Calu3 (cell line): ENCODE measurements around the gene MRM1. TPM values are rescaled to one million over a fixed set of nuclear protein-coding genes. Genes with fewer than 3 reads are reported as not detected.

ENCODE experiments used
- BruUV-seq: library from RNA; stranded (reverse); fragments of 400-500 nt; replicated peaks from 2 replicates; lab custom pipeline; 2021; lab: Mats Ljungman, UMichigan
- CTCF ChIA-PET: fragments of 300-600 bp; sonication (Branson Sonifier 250); formaldehyde crosslinking; loops from one replicate; lab custom pipeline; 2022; ENCODE audit warnings: antibody characterized with exemption; lab: Charles Lee
- DNase-seq: peaks from one replicate; pipeline ENCODE4 v3.0.0; 2022
- H3K27ac Mint-ChIP-seq: one replicate; pipeline ENCODE4 v1.8.0; 2022; ENCODE audit warnings: mixed read lengths; ENCODE audit not compliant: unreplicated experiment
- H3K27me3 Mint-ChIP-seq: one replicate; pipeline ENCODE4 v1.8.0; 2022; ENCODE audit warnings: mixed read lengths; ENCODE audit not compliant: unreplicated experiment
- H3K36me3 Mint-ChIP-seq: one replicate; pipeline ENCODE4 v1.8.0; 2022; ENCODE audit warnings: mild to moderate bottlenecking, moderate library complexity, mixed read lengths; ENCODE audit not compliant: insufficient read depth, unreplicated experiment
- H3K4me1 Mint-ChIP-seq: one replicate; pipeline ENCODE4 v1.8.0; 2022; ENCODE audit warnings: mild to moderate bottlenecking, low read depth, mixed read lengths; ENCODE audit not compliant: unreplicated experiment
- H3K4me3 Mint-ChIP-seq: one replicate; pipeline ENCODE4 v1.8.0; 2022; ENCODE audit warnings: mild to moderate bottlenecking, low read depth, moderate library complexity, mixed read lengths; ENCODE audit not compliant: unreplicated experiment
- H3K9me3 Mint-ChIP-seq: one replicate; pipeline ENCODE4 v1.8.0; 2022; ENCODE audit warnings: low read depth, mixed read lengths; ENCODE audit not compliant: unreplicated experiment
- CTCF ChIP-seq: fragments of 200-600 bp; IDR thresholded peaks from one replicate; pipeline ENCODE4 v1.8.0; 2022; ENCODE audit warnings: antibody characterized with exemption; ENCODE audit not compliant: unreplicated experiment
- intact Hi-C: fragments of 100-400 bp; cut with micrococcal nuclease; formaldehyde crosslinking; loops from one replicate; pipeline ENCODE4 v1.10.0; 2022; ENCODE audit not compliant: unreplicated experiment
- total RNA-seq: library from RNA; stranded (reverse); gene quantifications from 2 replicates; pipeline ENCODE4 v1.2.3, GENCODE V29; 2022

Gene MRM1
- total RNA-seq, 1 experiment from 2014 or later: 43.5 TPM

DNA sequence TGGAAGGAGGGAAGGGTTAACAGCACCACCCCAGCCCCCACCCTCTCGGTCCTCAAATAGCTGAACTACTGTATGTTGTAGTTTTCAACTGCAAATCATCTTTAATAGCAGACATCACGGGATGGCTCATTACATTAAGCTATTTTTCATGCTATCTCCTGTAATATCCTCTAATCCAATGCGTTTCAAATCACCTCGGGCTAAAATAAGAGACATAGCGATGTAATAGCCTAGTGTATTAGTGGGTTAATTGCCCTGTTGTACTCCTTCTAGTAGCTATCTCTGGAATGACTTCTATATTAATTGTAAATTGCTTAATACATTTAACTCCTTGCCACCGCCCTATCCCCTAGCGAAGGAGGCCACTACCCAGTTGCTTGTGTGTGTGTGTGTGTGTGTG is 54.3 kb downstream of the MRM1 start:
- Mint-ChIP-seq H3K9me3 (no peaks in the 10 kb centered on the region), H3K27me3 (peaks cover 84% of the 10 kb centered on the region), H3K4me3 (no peak overlapping the region), H3K27ac (no peak overlapping the region), H3K36me3 (no peaks in the 10 kb centered on the region), H3K4me1 (peaks cover 23% of the 10 kb centered on the region)
- no peak for DNase-seq
- CTCF ChIA-PET: interaction anchor here (0.6 to 2.1 kb wide), 12 partner anchors 8 to 1077 kb away, joined by 3 to 7 read pairs (median 4); partner anchors contain the start of genes MRM1 and PEX12
- BruUV-seq: no TSS peak
- TF ChIP-seq CTCF: no peak
- intact Hi-C loops: loop anchor here (10.0 kb wide), 1 partner anchor 129 kb away; no protein-coding TSS in a partner anchor

- CTCF ChIA-PET: interaction anchor here (0.5 to 2.1 kb wide), 4 partner anchors 10 to 54 kb away, joined by 3 to 6 read pairs (median 4); no protein-coding TSS in a partner anchor
- DNase-seq: no peak
- H3K4me3 Mint-ChIP-seq: peak overlapping the region; percentile 35
- no peaks in the 10 kb centered on the region for H3K36me3 Mint-ChIP-seq
- H3K9me3 Mint-ChIP-seq: no peaks in the 10 kb centered on the region
- peaks cover 84% of the 10 kb centered on the region for H3K27me3 Mint-ChIP-seq
- no peak for TF ChIP-seq CTCF
- peaks cover 9% of the 10 kb centered on the region for H3K4me1 Mint-ChIP-seq
- H3K27ac Mint-ChIP-seq: no peak overlapping the region
- intact Hi-C loops: loop anchor here (10.0 kb wide), 1 partner anchor 127 kb away; no protein-coding TSS in a partner anchor
- BruUV-seq: no TSS peak
These were observed 56.0 kb downstream of the MRM1 start for GRCh38 chr17:36657390-36657762.

DNA sequence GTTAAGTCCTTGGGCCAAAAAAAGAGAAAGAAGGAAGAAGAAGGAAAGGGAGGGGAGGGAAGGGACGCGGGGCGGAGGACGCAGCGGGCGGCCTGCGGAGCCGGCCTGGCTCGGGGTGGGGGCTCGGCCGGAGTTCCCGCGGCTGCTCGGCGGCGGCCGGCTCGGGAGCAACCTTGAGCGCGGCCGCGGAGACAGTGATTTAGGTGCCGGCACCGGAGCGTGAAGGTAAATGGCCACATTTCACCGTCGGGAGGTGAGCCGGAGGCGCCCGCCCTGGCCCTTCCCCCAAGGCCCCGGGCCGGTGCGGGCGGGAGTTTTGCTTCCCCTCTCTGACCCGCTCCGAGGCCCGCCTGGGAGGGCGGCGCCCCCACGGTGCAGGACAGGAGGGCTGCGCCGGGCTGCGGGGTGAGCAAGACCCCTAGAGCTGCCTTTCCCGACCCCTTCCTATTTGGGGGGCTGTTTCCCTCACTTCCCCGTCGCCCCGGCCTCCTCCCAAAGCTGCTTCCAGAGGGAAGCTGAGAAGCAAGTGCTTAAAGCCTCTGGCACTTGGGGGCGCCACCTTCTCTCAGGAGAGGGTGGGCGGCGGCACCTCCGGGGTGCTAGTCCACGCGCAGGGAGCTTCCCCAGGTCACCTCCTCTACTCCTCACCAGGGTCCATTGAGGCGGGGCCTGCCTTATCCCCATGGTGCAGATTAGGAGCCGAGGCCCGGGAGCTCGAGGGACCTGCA is 56.5 kb downstream of the MRM1 start:
- CTCF ChIA-PET: interaction anchor here (0.5 to 0.6 kb wide), 3 partner anchors 33 to 1610 kb away, joined by 3 to 4 read pairs (median 4); no protein-coding TSS in a partner anchor
- no peak overlapping the region for H3K27ac Mint-ChIP-seq
- no peaks in the 10 kb centered on the region for H3K36me3 Mint-ChIP-seq
- peaks cover 86% of the 10 kb centered on the region for H3K27me3 Mint-ChIP-seq
- intact Hi-C loops: loop anchor here (10.0 kb wide), 1 partner anchor 127 kb away; no protein-coding TSS in a partner anchor
- H3K4me1 Mint-ChIP-seq: peaks cover 6% of the 10 kb centered on the region
- peak; percentile 63 for DNase-seq
- TF ChIP-seq CTCF: peak; percentile 75
- no peaks in the 10 kb centered on the region for H3K9me3 Mint-ChIP-seq
- BruUV-seq: no TSS peak
- peak overlapping the region; percentile 35 for H3K4me3 Mint-ChIP-seq

Other genes starting within 250 kb of the MRM1 start
- not detected in 2 replicates for gene TBC1D3H, start 213.1 kb upstream of the MRM1 start, total RNA-seq
- gene ZNHIT3, start 114.9 kb upstream of the MRM1 start, total RNA-seq: 32.6 and 33.6 TPM in 2 replicates
- 155 and 156 TPM in 2 replicates for gene MYO19, start 66.7 kb upstream of the MRM1 start, total RNA-seq
- gene PIGW, start 66.6 kb upstream of the MRM1 start, total RNA-seq: 71.1 and 78.9 TPM in 2 replicates
- gene GGNBP2, start 56.7 kb upstream of the MRM1 start, total RNA-seq: 266 and 274 TPM in 2 replicates
- 53.3 and 63.3 TPM in 2 replicates for gene DHRS11, start 9.7 kb upstream of the MRM1 start, total RNA-seq